Measurements from ENCODE around the gene ASB1.

DNA sequence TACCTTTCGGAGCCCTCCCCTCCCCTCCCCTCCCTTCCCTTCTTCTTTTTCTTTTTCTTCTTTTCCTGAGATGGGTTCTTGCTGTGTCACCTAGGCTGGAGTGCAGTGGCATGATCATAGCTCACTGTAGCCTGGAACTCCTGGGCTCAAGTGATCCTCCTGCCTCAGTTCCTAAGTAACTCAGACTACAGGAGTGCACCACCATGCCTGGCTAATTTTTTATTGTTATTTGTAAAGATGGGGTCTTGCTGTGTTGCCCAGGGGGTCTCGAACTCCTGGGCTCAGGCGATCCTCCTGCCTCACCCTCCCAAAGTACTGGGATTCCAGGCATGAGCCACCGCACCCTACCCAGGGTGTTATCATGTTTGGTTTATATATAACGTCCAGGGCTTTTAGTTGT is 66.7 kb downstream of the ASB1 start:
- TF ChIP-seq, protein P1, sequence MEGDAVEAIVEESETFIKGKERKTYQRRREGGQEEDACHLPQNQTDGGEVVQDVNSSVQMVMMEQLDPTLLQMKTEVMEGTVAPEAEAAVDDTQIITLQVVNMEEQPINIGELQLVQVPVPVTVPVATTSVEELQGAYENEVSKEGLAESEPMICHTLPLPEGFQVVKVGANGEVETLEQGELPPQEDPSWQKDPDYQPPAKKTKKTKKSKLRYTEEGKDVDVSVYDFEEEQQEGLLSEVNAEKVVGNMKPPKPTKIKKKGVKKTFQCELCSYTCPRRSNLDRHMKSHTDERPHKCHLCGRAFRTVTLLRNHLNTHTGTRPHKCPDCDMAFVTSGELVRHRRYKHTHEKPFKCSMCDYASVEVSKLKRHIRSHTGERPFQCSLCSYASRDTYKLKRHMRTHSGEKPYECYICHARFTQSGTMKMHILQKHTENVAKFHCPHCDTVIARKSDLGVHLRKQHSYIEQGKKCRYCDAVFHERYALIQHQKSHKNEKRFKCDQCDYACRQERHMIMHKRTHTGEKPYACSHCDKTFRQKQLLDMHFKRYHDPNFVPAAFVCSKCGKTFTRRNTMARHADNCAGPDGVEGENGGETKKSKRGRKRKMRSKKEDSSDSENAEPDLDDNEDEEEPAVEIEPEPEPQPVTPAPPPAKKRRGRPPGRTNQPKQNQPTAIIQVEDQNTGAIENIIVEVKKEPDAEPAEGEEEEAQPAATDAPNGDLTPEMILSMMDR (conservative IDR thresholded peaks at IDR 0.05; ENCODE audit: low read depth, low read length) = no peak
- no peak for TF ChIP-seq EZH2 (IDR thresholded peaks at IDR 0.05; ENCODE audit: low read length, unreplicated experiment)
